GM18499 (cell line): ENCODE data around the gene PHF11.
A peak's percentile ranks its signal among the peaks of the same experiment; 100 is the strongest.
"Not testable (repeated sequence)": the region's sequence is repeated elsewhere in the genome, so short reads cannot be mapped to it uniquely, and the experiment has no call there.

Experiments used
- ATAC-seq: cut with Tn5 transposase; IDR thresholded peaks from one replicate; pipeline ENCODE4 v1.9.1; 2021; ENCODE audit warnings: moderate number of reproducible peaks; ENCODE audit not compliant: insufficient read depth, unreplicated experiment

Gene PHF11

DNA sequence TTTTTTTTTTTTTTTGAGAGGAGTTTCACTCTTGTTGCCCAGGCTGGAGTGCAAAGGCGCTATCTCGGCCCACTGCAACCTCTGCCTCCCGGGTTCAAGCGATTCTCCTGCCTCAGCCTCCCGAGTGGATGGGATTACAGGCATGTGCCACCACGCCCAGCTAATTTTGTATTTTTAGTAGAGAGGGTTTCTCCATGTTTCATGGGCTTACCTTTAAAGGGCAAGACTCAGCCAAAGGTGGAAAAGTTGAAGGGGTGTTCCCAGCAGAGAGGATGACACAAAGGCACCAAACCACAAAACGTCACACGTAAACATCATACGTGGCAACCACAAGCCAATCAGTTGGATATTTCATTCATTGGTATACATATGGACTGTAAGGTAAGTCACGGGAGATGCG lies 1.1 kb downstream of the PHF11 start:
- not testable (repeated sequence) for ATAC-seq

GRCh38 chr13:49497272-49497671 lies 1.5 kb downstream of the PHF11 start:
- ATAC-seq, result no peak

DNA sequence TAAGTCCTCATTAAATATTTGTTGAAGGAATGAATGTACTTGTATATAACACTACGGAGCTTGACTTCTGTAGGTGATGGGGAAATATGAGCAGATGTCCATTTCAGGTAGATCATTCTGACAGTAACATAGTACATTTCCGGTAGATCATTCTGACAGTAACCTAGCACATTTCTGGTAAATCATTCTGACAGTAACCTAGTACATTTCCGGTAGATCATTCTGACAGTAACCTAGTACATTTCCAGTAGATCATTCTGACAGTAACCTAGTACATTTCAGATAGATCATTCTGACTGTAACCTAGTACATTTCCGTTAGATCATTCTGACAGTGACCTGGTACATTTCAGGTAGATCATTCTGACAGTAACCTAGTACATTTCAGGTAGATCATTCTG lies 2.5 kb downstream of the PHF11 start:
- no peak for ATAC-seq

- no peak for ATAC-seq
Measured at GRCh38 chr13:49499889-49500660, 4.3 kb downstream of the PHF11 start.

DNA sequence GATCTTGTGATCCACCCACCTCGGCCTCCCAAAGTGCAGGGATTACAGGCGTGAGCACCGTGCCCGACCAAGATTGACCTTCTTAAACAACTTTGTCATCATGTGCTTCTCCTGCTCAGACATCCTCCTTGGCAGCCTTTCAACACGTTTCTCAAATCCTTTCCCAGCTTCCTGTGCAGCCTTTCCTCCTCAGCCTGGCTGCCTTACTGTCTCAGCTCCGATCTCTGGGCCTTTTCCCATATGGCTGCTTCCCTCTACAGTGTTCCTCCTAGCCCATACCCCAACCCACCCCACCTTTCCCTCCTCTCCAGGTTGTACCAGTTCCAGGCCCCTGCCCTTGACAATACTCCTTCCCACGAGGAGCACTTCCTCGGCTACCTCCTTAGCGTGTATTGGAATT lies 7.2 kb downstream of the PHF11 start:
- ATAC-seq, result no peak

DNA sequence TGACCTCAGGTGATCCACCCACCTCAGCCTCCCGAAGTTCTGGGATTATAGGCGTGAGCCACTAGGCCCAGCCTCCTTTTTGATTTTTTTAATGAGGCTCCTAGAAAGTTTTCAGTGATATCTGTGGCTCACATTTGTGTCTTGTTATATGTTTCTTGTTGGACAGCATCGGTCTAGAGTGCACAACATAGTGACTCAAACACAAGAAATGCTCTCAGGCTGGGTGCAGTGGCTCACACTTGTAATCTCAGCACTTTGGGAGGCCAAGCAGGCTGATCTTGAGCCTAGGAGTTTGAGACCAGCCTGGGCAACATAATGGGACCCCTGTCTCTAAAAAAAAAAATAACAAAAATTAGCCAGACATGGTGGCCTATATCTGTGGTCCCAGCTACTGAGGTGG lies 8.2 kb downstream of the PHF11 start:
- no peak for ATAC-seq

GRCh38 chr13:49512578-49512977 lies 16.8 kb downstream of the PHF11 start:
- ATAC-seq, result no peak

- ATAC-seq, result no peak
Measured at GRCh38 chr13:49516467-49516866, 20.7 kb downstream of the PHF11 start.

GRCh38 chr13:49517461-49517860 lies 21.7 kb downstream of the PHF11 start:
- ATAC-seq, result no peak

- no peak for ATAC-seq
Measured at GRCh38 chr13:49521224-49521623, 25.5 kb downstream of the PHF11 start.

- no peak for ATAC-seq
Measured at GRCh38 chr13:49524740-49525501, 29.2 kb downstream of the PHF11 start.

- ATAC-seq, result no peak
Measured at GRCh38 chr13:49527123-49527522, 31.4 kb downstream of the PHF11 start.

- ATAC-seq, result no peak
Measured at GRCh38 chr13:49528161-49528560, 32.4 kb downstream of the PHF11 start.

- peak; percentile 50 for ATAC-seq
Measured at GRCh38 chr13:49530457-49530856, 34.7 kb downstream of the PHF11 start.

GRCh38 chr13:49532593-49532992 lies 36.8 kb downstream of the PHF11 start:
- no peak for ATAC-seq

DNA sequence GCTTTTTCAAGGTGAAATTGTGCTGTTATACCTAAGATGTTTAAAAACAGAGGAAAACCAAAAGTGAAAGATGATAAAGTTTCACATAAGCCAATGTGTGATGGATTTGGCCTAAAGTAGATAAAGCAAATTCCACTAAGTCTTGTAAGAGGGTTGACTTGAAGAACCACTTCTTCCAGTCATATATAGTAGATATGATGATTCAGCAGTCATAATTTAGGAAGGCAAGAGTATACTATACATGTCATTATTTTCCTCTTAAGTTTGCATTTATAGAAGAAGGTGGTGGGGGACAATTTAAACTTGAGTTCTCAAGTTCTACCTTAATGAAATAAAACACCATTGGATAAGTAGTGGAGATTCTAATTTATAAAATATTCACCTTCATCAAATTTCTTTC lies 37.3 kb downstream of the PHF11 start:
- ATAC-seq, result no peak

GRCh38 chr13:49533591-49534269 lies 38.0 kb downstream of the PHF11 start:
- ATAC-seq, result no peak

DNA sequence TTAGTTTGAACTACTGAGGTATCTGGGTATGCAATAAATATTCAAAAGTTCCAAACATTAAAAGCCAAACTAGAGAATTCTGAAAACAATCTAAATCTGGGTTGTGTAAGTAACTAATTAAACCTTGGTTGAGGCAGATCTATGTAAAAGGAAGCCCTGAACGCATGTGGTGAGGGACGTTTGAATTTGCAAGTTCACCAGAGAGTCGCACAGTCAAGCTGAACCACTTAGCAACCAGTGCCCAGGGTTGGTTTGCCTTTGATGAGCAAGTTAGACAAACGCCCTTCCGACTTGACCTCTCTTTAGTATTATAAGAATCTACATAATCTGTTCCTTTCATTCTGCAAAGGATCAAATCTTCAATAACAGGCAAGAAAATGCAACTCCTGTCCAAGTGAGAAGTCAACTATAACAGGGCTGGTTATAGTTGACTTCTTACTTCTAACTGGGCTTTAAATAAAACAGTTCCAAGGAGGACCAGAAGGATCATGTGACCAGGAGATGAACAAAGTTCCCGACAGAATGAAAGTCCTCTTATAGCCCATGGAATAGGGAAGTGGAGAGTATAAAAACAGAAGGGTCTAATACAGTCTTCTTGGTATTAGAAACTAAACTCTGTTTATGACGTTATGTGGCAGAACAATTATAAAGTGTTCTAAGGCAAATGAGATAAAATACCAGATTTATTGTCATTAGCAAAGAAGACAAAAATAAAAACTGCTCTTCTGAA lies 40.6 kb downstream of the PHF11 start:
- no peak for ATAC-seq

DNA sequence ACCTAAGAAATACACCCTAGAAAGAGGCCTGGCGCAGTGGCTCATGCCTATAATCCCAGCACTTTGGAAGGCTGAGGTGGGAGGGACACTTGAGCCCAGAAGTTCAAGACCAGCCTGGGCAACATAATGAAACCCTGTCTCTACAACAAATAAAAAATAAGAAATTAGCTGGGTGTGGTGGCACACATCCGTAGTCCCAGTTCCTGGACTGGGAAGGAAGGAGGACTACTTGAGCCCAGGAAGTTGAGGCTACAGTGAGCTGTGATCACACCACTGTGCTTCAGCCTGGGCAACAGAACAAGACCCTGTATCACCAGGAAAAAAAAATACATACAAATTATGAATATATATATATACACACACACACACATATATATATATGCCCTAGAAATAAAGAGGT lies 42.7 kb downstream of the PHF11 start:
- ATAC-seq, result no peak

DNA sequence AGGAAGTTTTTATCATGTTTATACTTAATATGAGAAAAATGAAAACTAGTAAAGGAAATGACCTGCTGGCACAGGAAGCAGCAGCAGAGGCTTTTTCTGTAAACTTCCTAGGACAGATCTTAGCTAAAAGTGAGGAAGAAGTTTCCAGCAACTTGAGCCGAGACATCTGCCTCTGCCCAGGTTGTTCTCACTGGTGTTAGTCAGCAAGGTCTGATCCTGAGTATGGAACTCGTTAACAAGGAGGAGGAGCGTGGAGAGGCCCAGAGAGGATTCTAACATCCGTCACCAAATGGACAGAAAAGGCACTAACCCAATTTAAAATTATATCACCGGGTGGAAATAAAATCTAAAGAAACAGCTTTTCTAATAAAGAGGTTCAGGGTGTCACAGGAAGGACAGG lies 43.6 kb downstream of the PHF11 start:
- no peak for ATAC-seq

- ATAC-seq, result no peak
Measured at GRCh38 chr13:49539746-49540145, 44.0 kb downstream of the PHF11 start.
